ENCODE results near the gene ATP2A1. TPM values are rescaled to one million over a fixed set of nuclear protein-coding genes. Genes with fewer than 3 reads are reported as not detected.
"Not testable (repeated sequence)": the region's sequence is repeated elsewhere in the genome, so short reads cannot be mapped to it uniquely, and the experiment has no call there.

The ATP2A1 gene
- polyA plus RNA-seq, 6 donors from 2014 or later: not detected

DNA sequence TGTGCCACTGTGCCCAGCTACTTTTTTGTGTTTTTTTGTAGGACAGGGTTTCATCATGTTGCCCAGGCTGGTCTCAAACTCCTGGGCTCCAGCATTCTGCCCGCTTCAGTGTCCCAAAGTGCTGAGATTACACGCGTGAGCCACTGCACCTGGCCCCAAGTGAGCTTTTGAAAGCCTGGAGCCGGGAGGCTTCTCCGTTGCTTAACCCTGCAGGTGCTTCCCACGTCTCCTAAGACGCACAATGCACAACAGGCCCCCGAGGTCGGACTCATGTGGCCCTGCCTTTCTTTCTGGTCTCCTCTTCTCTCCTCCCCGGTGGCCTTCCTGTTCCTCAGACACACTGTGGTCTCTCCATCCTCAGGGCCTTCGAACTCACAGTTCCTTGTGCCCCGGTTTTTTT lies 34.3 kb downstream of the ATP2A1 start:
- Mint-ChIP-seq H3K4me3 (peak overlapping the region in 1 of 8 donors; percentile 3), H3K27ac (peak overlapping the region in 2 of 6 donors; percentile 49 to 59), H3K27me3 (no peaks in the 10 kb centered on the region), H3K36me3 (peaks cover 5 to 17% of the 10 kb centered on the region in 2 donors), H3K4me1 (peaks cover 20 to 24% (median 22%) of the 10 kb centered on the region in 3 donors), H3K9me3 (no peaks in the 10 kb centered on the region)
- DNase-seq (no peak), ATAC-seq (ENCODE audit: low read depth in 2 of 2) (no peak)

DNA sequence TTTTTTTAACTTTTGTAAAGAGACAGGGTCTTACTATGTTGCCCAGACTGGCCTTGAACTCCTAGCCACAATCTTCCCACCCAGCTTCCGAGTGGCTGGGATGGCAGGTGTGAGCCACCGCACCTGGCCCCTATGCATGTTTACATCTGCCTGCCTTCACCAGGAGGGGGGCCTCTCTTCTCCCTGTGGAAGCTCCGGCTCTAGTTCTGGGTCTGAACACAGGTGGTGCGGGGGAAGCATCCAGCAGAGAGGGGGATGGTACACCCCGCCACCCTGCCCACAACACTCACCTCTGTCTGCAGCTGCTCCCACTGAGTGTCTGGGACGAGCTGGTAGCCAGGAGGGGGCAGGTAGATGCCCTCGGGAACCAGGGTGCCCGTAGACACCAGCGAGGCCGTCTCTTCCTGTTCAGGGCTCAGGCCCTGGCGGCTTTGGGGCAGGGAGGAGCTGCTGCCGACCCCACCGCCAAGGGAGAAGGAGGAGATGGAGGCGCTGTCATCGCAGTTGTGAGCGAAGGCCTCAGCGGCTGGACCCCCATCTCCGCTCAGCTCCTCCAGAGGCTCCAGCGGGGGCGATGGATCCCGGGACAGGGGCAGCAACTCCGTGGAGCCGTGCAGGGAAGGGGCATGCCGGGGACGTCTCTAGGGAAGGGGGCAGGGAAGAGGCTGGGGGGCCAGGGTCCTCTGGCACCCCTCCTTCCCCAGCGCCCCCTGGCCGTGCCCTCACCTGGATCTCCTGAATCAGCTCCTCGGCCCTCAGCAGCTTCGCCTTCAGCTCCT lies 35.8 kb downstream of the ATP2A1 start:
- no peaks in the 10 kb centered on the region for H3K27me3 Mint-ChIP-seq
- peak overlapping the region in 1 of 8 donors; percentile 65 for H3K4me3 Mint-ChIP-seq
- peaks cover 20 to 25% (median 22%) of the 10 kb centered on the region in 3 donors for H3K4me1 Mint-ChIP-seq
- ATAC-seq (ENCODE audit: low read depth in 2 of 2): no peak
- H3K27ac Mint-ChIP-seq: no peak overlapping the region
- H3K9me3 Mint-ChIP-seq: no peaks in the 10 kb centered on the region
- DNase-seq: no peak
- peaks cover 5 to 17% of the 10 kb centered on the region in 2 donors for H3K36me3 Mint-ChIP-seq

DNA sequence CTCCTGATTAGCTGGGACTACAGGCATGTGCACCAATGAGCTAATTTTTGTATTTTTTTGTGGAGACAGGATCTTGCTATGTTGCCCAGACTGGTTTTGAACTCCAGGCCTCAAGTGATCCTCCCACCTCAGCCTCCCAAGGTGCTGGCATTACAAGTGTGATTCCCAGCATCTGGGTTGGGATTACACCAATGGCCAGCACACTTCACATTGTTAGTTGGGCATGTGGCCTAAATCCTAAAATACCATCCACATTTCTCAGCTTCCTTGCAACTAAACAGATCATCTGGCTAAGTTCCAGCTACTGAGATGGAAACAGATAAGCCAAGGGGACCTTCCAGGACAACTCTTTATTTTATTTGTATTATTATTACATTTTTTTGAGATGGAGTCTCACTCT lies 36.9 kb downstream of the ATP2A1 start:
- H3K9me3 Mint-ChIP-seq: no peaks in the 10 kb centered on the region
- ATAC-seq (ENCODE audit: low read depth in 2 of 2): no peak
- no peaks in the 10 kb centered on the region for H3K27me3 Mint-ChIP-seq
- H3K27ac Mint-ChIP-seq: no peak overlapping the region
- H3K36me3 Mint-ChIP-seq: peaks cover 5 to 17% of the 10 kb centered on the region in 2 donors
- peaks cover 18 to 24% (median 18%) of the 10 kb centered on the region in 3 donors for H3K4me1 Mint-ChIP-seq
- no peak for DNase-seq
- no peak overlapping the region for H3K4me3 Mint-ChIP-seq

DNA sequence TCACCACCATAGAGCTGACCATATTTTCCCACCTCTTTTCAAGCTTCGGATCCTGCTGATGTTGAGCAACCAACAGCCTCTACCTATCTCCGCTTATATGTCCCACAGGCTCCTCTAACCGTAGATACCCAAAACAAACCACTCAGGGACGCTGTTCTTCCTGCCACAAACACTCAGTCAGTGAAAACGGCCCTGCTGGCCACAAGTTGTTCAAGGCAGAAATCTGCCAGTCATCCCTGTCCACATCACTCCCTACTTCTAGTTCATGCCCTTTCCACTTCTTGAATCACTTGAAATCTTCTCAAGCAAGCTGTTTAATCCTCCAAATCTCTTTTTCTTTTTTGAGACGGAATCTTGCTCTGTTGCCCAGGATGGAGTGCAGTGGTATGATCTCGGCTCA lies 38.8 kb downstream of the ATP2A1 start:
- H3K36me3 Mint-ChIP-seq: peaks cover 5 to 25% of the 10 kb centered on the region in 2 donors
- peak overlapping the region in 3 of 6 donors; percentile 44 to 89 (median 79) for H3K27ac Mint-ChIP-seq
- H3K4me1 Mint-ChIP-seq: peaks cover 14 to 22% (median 20%) of the 10 kb centered on the region in 3 donors
- H3K9me3 Mint-ChIP-seq: no peaks in the 10 kb centered on the region
- no peak for ATAC-seq (ENCODE audit: low read depth in 2 of 2)
- no peak overlapping the region for H3K4me3 Mint-ChIP-seq
- H3K27me3 Mint-ChIP-seq: no peaks in the 10 kb centered on the region
- no peak for DNase-seq

DNA sequence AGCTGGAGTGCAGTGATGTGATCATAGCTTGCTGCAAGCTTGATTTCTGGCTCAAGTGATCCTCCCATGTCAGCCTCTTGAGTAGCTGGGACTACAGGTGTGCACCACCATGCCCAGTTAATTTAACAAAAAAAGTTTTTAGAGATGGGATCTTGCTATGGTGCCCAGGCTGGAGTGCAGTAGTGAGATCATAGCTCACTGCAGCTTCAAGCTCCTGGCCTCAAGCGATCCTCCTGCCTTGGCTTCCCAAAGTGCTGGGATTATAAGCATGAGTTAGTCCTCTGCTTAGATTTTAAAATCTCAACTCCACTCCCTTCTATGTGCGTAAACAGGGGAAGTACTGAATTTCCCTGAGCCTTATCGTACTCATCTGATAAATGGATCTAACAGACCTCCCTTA lies 40.4 kb downstream of the ATP2A1 start:
- no peaks in the 10 kb centered on the region for H3K27me3 Mint-ChIP-seq
- DNase-seq (no peak), ATAC-seq (ENCODE audit: low read depth in 2 of 2) (no peak)
- H3K27ac Mint-ChIP-seq: no peak overlapping the region
- no peaks in the 10 kb centered on the region for H3K9me3 Mint-ChIP-seq
- peaks cover 5 to 25% of the 10 kb centered on the region in 2 donors for H3K36me3 Mint-ChIP-seq
- H3K4me3 Mint-ChIP-seq: no peak overlapping the region
- H3K4me1 Mint-ChIP-seq: peaks cover 20 to 36% (median 25%) of the 10 kb centered on the region in 3 donors

DNA sequence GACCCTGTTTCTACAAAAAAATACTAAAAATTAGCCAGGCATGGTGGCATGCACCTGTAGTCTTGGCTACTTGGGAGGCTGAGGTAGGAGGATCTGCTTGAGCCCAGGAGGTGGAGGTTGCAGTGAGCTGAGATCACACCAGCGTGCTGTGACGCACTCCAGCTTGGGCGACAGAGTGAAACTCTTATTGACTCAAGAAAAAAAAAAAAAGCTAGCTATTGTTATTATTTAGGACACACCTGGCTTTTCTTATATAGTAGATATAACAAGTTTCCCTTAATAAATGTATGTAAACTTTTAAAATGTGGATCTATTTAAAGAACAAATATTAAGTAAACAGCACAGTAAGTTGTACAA lies 44.9 kb downstream of the ATP2A1 start:
- H3K4me3 Mint-ChIP-seq: peak overlapping the region; percentile 93 to 97 (median 97)

DNA sequence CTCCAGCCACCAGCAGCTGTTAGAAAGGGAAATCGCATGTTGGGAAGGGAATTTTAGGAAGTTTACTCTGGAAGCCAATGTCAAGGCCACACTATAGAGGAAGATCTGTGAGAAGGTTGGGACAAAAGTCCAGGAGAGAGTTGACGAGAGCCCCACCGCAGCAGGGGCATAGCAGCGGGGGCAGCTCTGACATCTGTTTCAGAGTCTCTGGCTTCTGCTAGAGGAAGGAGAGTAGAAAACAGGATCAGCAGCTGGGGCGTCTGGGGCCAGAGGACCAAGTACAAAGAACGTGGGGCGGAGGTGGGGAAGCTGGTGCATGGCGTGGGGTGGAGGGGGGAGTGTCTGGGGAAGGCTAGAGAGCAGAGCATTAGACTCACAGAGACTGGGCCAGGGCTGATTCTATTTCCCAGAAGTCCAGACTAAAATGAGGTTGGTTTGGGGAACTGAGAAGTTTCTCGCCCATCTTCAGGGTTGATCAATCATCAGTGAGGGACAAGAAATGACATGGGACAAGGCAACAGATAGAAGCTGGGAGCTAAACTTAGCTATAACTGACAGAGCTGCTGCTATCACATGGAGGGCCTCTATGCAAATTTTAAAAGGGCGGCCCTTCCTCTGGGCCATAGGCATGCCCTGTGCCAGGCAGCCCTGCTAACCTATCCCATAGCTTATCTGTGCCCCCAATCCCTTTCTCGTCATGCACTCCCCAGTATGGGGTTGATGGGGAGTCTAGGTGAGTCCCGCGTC lies 45.5 kb downstream of the ATP2A1 start:
- H3K4me1 Mint-ChIP-seq: peaks cover 35 to 70% (median 50%) of the 10 kb centered on the region in 3 donors
- peak overlapping the region; percentile 93 to 97 (median 97) for H3K4me3 Mint-ChIP-seq
- ATAC-seq (ENCODE audit: low read depth in 2 of 2) (peak; percentile 62 to 64), DNase-seq (peak; percentile 82)
- peaks cover 0 to 8% of the 10 kb centered on the region in 2 donors for H3K36me3 Mint-ChIP-seq
- peak overlapping the region; percentile 98 to 99 (median 98) for H3K27ac Mint-ChIP-seq
- H3K9me3 Mint-ChIP-seq: no peaks in the 10 kb centered on the region
- H3K27me3 Mint-ChIP-seq: no peaks in the 10 kb centered on the region

More for the DNA sequence above, 44.9 kb downstream of the ATP2A1 start:
- peak overlapping the region; percentile 66 to 99 (median 98) for H3K27ac Mint-ChIP-seq
- H3K36me3 Mint-ChIP-seq: peaks cover 0 to 8% of the 10 kb centered on the region in 2 donors
- DNase-seq (no peak), ATAC-seq (ENCODE audit: low read depth in 2 of 2) (no peak)
- H3K9me3 Mint-ChIP-seq: no peaks in the 10 kb centered on the region
- H3K27me3 Mint-ChIP-seq: no peaks in the 10 kb centered on the region
- peaks cover 34 to 65% (median 49%) of the 10 kb centered on the region in 3 donors for H3K4me1 Mint-ChIP-seq

DNA sequence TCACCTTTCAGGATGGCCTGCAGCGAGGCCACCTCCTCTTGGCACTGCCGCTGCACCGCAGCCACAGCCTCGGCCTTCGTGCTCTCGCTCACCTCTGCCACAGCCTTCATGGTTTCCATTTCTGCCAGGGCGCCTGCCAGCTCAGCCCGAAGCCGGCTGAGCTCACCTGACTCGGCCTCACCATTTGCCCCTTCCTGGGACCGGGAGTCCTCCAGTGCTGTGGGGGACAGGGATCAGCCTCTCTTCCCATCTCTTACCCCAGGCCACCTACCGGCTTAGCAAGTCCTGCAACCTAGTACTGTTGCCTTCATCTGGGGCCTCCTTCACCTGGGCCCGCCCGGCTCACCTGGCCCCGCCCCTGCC lies 46.1 kb downstream of the ATP2A1 start:
- Mint-ChIP-seq H3K4me1 (peaks cover 38 to 71% (median 50%) of the 10 kb centered on the region in 3 donors), H3K36me3 (peaks cover 0 to 8% of the 10 kb centered on the region in 2 donors), H3K27ac (peak overlapping the region; percentile 98 to 99 (median 98)), H3K9me3 (no peaks in the 10 kb centered on the region), H3K27me3 (no peaks in the 10 kb centered on the region), H3K4me3 (peak overlapping the region; percentile 93 to 97 (median 97))
- peak; percentile 4 for ATAC-seq (ENCODE audit: low read depth in 2 of 2)
- DNase-seq: no peak

DNA sequence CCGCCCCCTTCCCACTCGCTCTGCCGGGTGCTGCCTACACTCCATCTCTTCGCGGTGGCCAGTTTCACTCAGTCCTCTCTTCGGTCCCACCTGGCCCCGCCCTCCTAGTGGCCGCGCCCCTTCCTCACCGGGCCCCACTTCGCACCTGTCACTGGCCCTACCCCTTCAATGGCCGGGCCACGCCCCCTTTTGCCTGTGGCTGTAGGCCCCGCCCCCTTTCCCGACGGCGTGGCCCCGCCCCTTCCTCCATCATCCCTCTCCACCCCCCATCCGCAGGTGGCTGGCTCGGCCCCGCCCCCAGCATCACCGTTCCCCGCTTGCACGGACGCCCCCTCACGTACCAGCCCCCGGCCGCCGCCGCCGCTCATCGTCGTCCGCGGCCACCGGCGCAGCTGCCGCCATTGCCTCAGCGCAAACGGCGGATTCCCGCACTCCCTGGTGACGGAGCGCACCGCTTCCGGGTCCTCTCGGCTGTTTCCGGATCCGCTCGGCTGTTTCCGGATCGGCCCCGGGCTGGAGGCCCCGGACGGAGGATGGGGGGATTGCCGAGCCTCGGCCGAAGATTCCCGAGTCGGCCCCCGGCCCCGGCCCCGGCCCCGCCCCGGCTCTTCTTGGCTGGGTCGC lies 46.6 kb downstream of the ATP2A1 start, which contains the start of gene RABEP2:
RABEP2 (minus strand) TSS at position 477 of the 624 bp plus-strand sequence; CDS start at position 402, 75 bp downstream.
- peak; percentile 96 for DNase-seq
- Mint-ChIP-seq H3K36me3 (peaks cover 0 to 8% of the 10 kb centered on the region in 2 donors), H3K27me3 (no peaks in the 10 kb centered on the region), H3K9me3 (no peaks in the 10 kb centered on the region), H3K27ac (peak within 1 kb of the TSS; percentile 98 to 99 (median 98)), H3K4me1 (peaks cover 38 to 72% (median 50%) of the 10 kb centered on the region in 3 donors), H3K4me3 (peak within 1 kb of the TSS; percentile 94 to 98 (median 97))
- ATAC-seq (ENCODE audit: low read depth in 2 of 2): peak; percentile 64 to 66

DNA sequence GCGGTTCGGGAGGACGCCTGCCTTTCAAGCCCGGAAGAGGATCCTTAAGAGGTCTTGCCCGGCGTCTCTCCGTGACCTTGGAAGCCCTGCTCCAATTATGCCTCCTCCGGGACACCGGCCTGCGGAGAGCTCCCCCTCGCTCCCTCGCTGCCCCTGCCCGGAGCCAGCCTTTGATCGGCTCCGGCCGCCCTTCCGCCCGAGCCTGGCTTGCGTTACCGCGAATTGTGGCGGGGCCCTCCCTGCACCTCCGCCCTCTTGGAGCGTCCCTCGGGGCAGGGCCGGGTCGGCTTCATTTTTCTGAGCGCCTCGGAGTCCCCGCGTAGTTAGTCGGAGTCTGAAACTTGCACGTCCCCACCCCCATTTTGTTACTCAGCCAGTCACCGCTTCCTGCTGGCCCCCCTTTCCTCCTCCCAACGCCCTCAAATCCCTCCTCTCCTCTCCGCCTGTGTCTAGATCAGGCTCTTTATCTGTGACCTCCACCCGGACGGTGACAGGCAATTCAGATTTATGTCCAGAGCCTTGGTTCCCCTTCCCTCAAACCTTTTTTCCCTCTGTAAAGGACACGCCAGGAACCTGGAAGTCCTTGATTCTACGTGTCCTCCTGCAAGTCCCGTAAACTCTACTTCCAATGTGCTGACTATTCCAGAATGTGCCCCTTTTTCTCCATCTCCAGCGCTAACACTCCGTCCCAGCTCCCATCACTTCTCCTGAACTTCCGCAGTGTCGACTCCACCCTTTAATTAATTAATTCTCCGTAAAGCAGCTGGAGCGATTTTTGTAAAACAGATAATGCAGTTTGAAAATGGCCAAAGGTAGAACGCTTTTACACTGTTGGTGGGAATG lies 47.3 kb downstream of the ATP2A1 start:
- H3K4me1 Mint-ChIP-seq: peaks cover 45 to 77% (median 57%) of the 10 kb centered on the region in 3 donors
- DNase-seq (peak; percentile 82), ATAC-seq (ENCODE audit: low read depth in 2 of 2) (peak; percentile 32 to 35)
- H3K4me3 Mint-ChIP-seq: peak overlapping the region; percentile 94 to 98 (median 97)
- H3K36me3 Mint-ChIP-seq: peaks cover 0 to 8% of the 10 kb centered on the region in 2 donors
- no peaks in the 10 kb centered on the region for H3K27me3 Mint-ChIP-seq
- peak overlapping the region; percentile 94 to 99 (median 98) for H3K27ac Mint-ChIP-seq
- no peaks in the 10 kb centered on the region for H3K9me3 Mint-ChIP-seq

DNA sequence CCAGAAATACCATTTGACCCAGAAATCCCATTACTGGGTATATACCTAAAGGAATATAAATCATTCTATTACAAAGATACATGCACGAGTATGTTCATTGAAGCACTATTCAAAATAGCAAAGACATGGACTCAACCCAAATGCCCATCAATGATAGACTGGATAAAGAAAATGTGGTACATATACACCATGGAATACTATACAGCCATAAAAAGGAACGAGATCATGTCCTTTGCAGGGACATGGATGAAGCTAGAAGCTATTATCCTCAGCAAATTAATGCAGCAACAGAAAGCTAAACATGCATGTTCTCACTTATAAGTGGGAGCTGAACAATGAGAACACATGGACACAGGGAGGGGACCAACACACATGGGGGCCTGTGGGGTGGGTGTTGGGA lies 48.0 kb downstream of the ATP2A1 start:
- peaks cover 46 to 82% (median 59%) of the 10 kb centered on the region in 3 donors for H3K4me1 Mint-ChIP-seq
- ATAC-seq (ENCODE audit: low read depth in 2 of 2): not testable (repeated sequence)

DNA sequence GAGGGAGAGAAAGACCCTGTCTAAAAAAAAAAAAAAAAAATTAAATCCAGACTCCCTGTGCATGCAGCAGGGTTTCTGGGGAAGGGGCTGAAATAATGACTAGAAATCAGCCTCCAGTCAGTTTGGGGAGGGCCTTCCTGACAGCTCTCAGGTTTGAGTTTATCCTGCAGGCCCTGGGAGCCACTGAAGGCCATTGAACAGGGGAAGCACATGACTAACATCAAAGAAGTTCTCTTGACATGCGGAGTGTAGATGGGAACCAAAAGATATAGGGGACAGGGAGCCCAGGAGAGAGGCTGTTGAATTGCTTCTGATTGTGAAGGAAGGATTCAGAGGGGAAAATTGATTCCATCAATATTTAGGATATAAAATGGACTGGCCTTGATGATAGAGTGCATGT lies 49.5 kb downstream of the ATP2A1 start:
- peaks cover 56 to 85% (median 70%) of the 10 kb centered on the region in 3 donors for H3K4me1 Mint-ChIP-seq
- peak overlapping the region in 5 of 8 donors; percentile 30 to 97 (median 47) for H3K4me3 Mint-ChIP-seq

More for the DNA sequence above, 48.0 kb downstream of the ATP2A1 start:
- peak overlapping the region; percentile 94 to 99 (median 98) for H3K27ac Mint-ChIP-seq
- H3K27me3 Mint-ChIP-seq, DNase-seq, H3K36me3 Mint-ChIP-seq, H3K9me3 Mint-ChIP-seq: not testable (repeated sequence)
- H3K4me3 Mint-ChIP-seq: peak overlapping the region; percentile 94 to 98 (median 97)

More for the DNA sequence above, 49.5 kb downstream of the ATP2A1 start:
- Mint-ChIP-seq H3K9me3 (no peaks in the 10 kb centered on the region), H3K27me3 (no peaks in the 10 kb centered on the region), H3K27ac (peak overlapping the region; percentile 28 to 89 (median 54)), H3K36me3 (no peaks in the 10 kb centered on the region)
- DNase-seq: no peak
- ATAC-seq (ENCODE audit: low read depth in 2 of 2): no peak
